Left ventricle myocardium inferior (tissue), 1 donor: Measurements from ENCODE around the gene TRIO. TPM values are rescaled to one million over a fixed set of nuclear protein-coding genes. Genes with fewer than 3 reads are reported as not detected.

Experiments used
- DNase-seq: peaks from one replicate; pipeline ENCODE4 v3.0.0-alpha.2; 2020
- H3K27ac ChIP-seq: fragments of 200-600 bp; replicated peaks from 2 replicates; pipeline ENCODE4 v1.8.0; 2021
- H3K27me3 ChIP-seq: fragments of 200-600 bp; 2 replicates; pipeline ENCODE4 v1.8.0; 2021; ENCODE audit warnings: low read depth
- H3K36me3 ChIP-seq: fragments of 200-600 bp; 2 replicates; pipeline ENCODE4 v1.8.0; 2021
- H3K4me1 ChIP-seq: fragments of 200-600 bp; 2 replicates; pipeline ENCODE4 v1.8.0; 2021
- H3K4me3 ChIP-seq: fragments of 200-600 bp; 2 replicates; pipeline ENCODE4 v1.8.0; 2021; ENCODE audit warnings: mild to moderate bottlenecking, moderate library complexity
- H3K9me3 ChIP-seq: fragments of 200-600 bp; replicated peaks from 2 replicates; pipeline ENCODE4 v1.8.0; 2021
- intact Hi-C: fragments of 100-400 bp; cut with micrococcal nuclease; formaldehyde crosslinking; loops from one replicate; pipeline ENCODE4 v1.11.0; 2022
- total RNA-seq: library from RNA; stranded (reverse); fragmentation: NEBNext Ultra II Directional; extraction: Animal tissue kit (Norgen Biotek cat#: 25700); gene quantifications from one replicate; pipeline ENCODE4 v1.2.1, GENCODE V29; 2021
- TF ChIP-seq, protein P1 (sequence below): fragments of 200-600 bp; IDR thresholded peaks from 2 replicates; pipeline ENCODE4 v1.8.0; 2021; ENCODE audit warnings: antibody characterized with exemption, mild to moderate bottlenecking, borderline replicate concordance
- donor health status: DM: no; HTN: yes; CAD: no; lungs with severe emphysema.

Gene TRIO
- total RNA-seq, 1 donor from 2014 or later: 52.8 TPM

DNA sequence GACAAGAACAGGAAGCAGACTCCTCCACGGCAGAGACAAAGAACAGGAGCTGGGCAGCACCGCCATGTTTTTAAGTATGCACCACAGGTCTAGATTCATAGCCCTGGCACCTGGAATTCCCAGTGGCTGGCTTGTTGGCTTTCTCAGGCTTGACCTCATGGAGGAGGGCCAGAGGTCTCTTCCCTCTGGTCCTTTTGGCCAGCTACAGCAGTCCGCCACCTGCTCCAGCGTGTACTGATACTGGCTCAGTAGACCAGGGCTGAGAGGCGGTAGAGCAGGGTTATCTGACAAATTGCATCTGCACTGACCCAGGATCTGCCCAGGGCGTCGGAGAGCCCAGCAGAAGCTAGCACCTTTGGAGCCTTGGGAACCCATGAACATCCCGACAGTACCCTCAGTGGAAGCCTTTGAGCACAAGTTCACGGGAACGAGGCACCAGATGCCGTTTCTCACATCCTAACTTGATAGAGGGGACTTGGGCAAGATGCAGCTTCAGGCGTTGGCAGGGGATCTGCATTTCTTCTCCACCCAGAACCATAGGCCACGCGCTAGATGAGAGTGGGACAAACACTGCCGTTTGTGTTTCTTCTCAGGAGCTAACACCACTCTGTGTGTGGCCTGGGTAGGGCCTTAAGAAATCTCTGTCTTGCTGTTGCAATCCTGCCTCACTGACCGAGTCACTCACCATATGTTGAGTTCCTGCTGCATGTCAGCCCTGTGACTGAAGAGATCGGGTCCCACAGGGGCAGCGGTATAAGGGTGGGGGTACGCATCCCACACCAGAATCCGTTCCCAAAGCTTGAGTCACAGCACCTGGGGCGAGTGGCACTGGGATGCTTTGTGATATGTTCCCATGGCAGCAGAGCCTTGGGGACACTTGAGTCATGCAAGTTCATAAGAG is 348.1 kb downstream of the TRIO start:
- Histone ChIP-seq H3K4me3 (no peak overlapping the region), H3K36me3 (peaks cover 96% of the 10 kb centered on the region), H3K27me3 (no peaks in the 10 kb centered on the region), H3K27ac (peak overlapping the region; percentile 60), H3K4me1 (peaks cover 34% of the 10 kb centered on the region), H3K9me3 (no peaks in the 10 kb centered on the region)
- peak; percentile 39 for DNase-seq
- TF ChIP-seq, protein P1, sequence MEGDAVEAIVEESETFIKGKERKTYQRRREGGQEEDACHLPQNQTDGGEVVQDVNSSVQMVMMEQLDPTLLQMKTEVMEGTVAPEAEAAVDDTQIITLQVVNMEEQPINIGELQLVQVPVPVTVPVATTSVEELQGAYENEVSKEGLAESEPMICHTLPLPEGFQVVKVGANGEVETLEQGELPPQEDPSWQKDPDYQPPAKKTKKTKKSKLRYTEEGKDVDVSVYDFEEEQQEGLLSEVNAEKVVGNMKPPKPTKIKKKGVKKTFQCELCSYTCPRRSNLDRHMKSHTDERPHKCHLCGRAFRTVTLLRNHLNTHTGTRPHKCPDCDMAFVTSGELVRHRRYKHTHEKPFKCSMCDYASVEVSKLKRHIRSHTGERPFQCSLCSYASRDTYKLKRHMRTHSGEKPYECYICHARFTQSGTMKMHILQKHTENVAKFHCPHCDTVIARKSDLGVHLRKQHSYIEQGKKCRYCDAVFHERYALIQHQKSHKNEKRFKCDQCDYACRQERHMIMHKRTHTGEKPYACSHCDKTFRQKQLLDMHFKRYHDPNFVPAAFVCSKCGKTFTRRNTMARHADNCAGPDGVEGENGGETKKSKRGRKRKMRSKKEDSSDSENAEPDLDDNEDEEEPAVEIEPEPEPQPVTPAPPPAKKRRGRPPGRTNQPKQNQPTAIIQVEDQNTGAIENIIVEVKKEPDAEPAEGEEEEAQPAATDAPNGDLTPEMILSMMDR: no peak
- intact Hi-C loops: no loop called here

DNA sequence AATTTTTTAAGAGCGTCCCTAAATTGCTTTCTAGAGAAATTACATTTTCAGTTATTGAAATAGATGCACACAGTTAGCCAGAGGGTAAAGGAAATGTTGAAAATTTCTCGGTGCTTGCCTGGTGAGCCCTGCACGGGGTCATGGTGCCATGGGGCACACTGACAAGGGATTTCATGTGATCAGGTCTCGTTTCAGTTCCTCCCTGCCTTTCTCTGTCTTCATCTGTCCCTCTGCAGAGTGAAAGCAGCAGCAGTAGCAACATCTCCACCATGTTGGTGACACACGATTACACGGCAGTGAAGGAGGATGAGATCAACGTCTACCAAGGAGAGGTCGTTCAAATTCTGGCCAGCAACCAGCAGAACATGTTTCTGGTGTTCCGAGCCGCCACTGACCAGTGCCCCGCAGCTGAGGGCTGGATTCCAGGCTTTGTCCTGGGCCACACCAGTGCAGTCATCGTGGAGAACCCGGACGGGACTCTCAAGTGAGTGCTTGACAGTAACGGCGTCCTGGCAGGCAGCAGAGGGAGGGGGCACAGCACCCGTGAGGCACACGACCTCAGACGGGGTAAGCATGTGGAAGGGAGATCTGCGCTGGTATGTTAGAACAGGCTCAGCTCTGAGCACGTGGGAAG is 349.3 kb downstream of the TRIO start:
- H3K36me3 ChIP-seq: peaks cover 98% of the 10 kb centered on the region

DNA sequence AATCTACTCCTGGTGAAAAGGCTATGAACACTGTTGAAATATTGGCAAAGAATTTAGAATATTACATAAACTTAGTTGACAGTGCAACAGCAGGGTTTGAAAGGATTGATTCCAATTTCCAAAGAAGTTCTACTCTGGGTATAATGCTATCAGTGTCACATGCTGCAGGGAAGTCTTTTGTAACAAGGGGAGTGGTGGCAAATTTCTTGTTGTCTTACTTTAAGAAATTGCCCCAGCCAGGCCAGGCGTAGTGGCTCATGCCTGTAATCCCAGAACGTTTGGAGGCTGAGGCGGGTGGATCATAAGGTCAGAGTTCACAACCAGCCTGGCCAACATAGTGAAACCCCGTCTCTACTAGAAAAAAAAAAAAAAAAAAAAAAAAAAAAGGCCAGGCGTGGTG is 352.2 kb downstream of the TRIO start:
- H3K36me3 ChIP-seq: peaks cover 96% of the 10 kb centered on the region
- no peak for DNase-seq
- intact Hi-C loops: no loop called here
- TF ChIP-seq, protein P1: no peak
- H3K4me1 ChIP-seq: peaks cover 23% of the 10 kb centered on the region
- no peak overlapping the region for H3K27ac ChIP-seq
- no peaks in the 10 kb centered on the region for H3K9me3 ChIP-seq
- no peak overlapping the region for H3K4me3 ChIP-seq
- H3K27me3 ChIP-seq: no peaks in the 10 kb centered on the region

More for the DNA sequence above, 349.3 kb downstream of the TRIO start:
- intact Hi-C loops: no loop called here
- H3K27me3 ChIP-seq: no peaks in the 10 kb centered on the region
- TF ChIP-seq, protein P1: no peak
- no peak overlapping the region for H3K27ac ChIP-seq
- H3K9me3 ChIP-seq: no peaks in the 10 kb centered on the region
- no peak overlapping the region for H3K4me3 ChIP-seq
- DNase-seq: no peak
- peaks cover 34% of the 10 kb centered on the region for H3K4me1 ChIP-seq

DNA sequence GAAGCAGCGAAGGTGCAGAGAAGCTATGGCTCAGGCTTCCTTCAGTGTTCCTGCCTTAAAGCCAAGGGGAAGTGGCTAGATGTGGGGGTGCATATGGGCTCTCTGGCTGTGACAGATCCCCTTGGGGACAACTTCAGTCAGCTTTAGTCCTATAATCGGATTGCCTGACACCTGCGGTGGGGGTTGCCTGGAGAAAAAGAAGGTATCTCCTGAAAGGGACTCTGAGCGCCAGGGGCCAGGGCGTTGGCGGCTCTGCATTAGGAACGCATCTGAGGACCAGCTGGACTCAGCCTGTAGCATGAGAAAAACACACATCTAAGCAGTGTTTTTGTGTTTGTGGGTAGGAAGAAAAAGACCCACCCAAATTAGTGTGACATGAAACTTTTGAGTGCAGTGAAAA is 354.2 kb downstream of the TRIO start:
- TF ChIP-seq, protein P1: no peak
- Histone ChIP-seq H3K9me3 (no peaks in the 10 kb centered on the region), H3K4me3 (no peak overlapping the region), H3K36me3 (peaks cover 96% of the 10 kb centered on the region), H3K27ac (no peak overlapping the region), H3K27me3 (no peaks in the 10 kb centered on the region), H3K4me1 (peaks cover 5% of the 10 kb centered on the region)
- intact Hi-C loops: no loop called here
- DNase-seq: no peak

DNA sequence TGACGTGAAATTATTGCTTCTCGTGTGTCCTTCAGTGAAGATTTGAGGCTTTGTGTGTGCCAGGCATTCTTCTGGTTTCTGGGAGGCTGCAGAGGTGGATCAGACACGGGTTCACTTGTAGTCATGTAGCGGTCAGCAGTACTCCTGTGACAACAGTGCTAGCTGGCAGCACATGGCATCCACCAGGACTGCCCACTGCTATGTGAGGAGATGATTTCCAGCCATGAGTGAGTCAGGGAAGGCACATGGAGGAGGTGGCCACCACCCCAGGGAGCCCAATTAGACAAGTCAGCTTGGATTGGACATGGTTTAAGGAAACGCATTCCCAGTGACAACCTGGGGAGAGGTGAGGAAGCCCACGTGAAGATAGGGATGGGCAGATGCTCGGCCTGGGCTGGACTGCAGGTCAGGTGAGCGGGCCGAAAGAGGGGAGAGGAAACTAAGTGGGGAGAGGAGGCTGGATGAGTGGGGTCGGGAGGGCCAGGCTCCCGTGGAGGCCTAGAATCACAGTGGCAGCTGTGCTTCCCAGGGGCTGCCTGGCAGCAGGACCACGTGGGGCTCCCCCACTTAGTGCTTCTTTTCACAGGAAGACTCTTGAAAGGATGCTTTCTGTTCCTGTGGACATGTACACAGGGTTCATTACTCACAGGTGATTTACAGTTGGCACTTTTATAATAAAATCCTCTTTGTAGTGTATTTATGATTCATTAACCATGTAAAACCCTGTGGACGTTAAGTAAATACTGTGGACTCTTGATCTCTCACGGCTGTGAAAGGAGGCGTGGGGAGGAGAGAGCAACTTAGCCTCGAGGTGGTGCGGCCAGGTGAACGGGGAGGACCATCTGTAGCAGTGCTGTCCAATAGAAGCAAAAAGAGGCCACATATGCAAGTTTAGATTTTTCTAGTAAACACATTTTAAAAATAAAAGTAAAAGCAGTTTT is 358.5 kb downstream of the TRIO start:
- Histone ChIP-seq H3K27me3 (no peaks in the 10 kb centered on the region), H3K27ac (no peak overlapping the region), H3K9me3 (no peaks in the 10 kb centered on the region), H3K4me1 (peaks cover 12% of the 10 kb centered on the region), H3K4me3 (no peak overlapping the region), H3K36me3 (peaks cover 97% of the 10 kb centered on the region)
- intact Hi-C loops: no loop called here
- TF ChIP-seq, protein P1: no peak
- no peak for DNase-seq
